ENCODE data around the gene DSP. TPM values are rescaled to one million over a fixed set of nuclear protein-coding genes. Genes with fewer than 3 reads are reported as not detected.

Gene DSP
- total RNA-seq, 1 experiment from 2014 or later, result 20.1 TPM

DNA sequence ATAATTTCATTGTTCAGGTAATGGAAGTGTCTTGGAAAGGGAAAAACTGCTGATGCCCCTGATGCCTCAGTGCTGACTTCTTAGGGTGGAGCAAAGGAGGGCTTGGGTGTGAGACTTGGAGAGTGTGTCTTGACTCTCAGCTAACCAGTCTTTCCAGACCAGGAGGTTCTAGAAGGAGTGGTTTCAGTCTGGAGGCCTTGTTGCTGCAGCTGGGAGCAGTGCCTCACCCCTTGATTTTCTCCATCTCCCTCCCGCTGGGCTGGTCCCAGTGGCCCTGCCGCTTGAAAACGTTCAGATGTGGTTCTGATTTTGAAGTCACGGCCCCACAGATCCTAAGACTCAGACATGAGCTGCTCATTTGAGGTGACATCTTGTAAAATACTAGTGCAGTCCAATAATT is 5.4 kb downstream of the DSP start:
- ChIA-PET CTCF (no interaction called here), POLR2A (interaction anchor here (0.6 kb wide), 1 partner anchor 56 kb away, joined by 4 read pairs; no protein-coding TSS in a partner anchor)
- Histone ChIP-seq H3K4me1 (ENCODE audit: control insufficient read depth, insufficient read depth, low read length) (peaks cover 4% of the 10 kb centered on the region), H3K4me3 (ENCODE audit: low read depth in 2 of 2, low read length in 2 of 2) (no peak overlapping the region), H3K9me3 (ENCODE audit: control insufficient read depth, insufficient read depth, low read depth, low read length) (no peaks in the 10 kb centered on the region), H3K36me3 (ENCODE audit: control insufficient read depth, insufficient read depth, low read length) (peaks cover 2% of the 10 kb centered on the region; the same call in 1 of the 2 replicates), H3K27me3 (ENCODE audit: control insufficient read depth, insufficient read depth, low read length) (peaks cover 16% of the 10 kb centered on the region), H3K27ac (ENCODE audit: low read length) (no peak overlapping the region)
- in situ Hi-C loops (cut with HindIII; ENCODE audit: low pct_unique_long_range_greater_than_20kb, low sequenced_read_pairs), result no loop called here
- BruUV-seq (replicated peaks), result no TSS peak
- ATAC-seq, result no peak
- DNase-seq (ENCODE audit: low read depth, low spot score), result no peak
- intact Hi-C loops (cut with micrococcal nuclease; ENCODE audit: unreplicated experiment), result no loop called here
- no peak for TF ChIP-seq TCF7L2 (IDR thresholded peaks at IDR 0.05; ENCODE audit: low read depth, low read length)
- TF ChIP-seq POLR2AphosphoS5 (IDR thresholded peaks at IDR 0.05; ENCODE audit: low read depth, low read length), result no peak

DNA sequence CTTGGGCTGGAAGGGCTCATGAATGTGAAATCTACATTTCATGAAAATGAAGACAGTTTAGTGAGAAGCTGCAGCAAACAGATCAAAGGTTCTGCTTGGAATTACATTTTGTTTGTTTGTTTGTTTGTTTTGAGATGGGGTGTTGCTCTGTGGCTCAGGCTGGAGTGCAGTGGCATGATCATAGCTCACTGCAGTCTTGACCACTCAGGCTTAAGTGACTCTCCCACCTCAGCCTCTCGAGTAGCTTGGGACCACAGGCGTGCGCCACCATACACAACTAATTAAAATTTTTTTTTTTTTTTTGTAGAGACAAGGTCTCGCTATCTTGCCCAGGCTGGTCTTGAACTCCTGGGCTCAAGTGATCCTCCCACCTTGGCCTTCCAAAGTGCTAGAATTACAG is 5.8 kb downstream of the DSP start:
- Histone ChIP-seq H3K4me3 (ENCODE audit: low read depth in 2 of 2, low read length in 2 of 2) (no peak overlapping the region), H3K27ac (ENCODE audit: low read length) (no peak overlapping the region), H3K9me3 (ENCODE audit: control insufficient read depth, insufficient read depth, low read depth, low read length) (no peaks in the 10 kb centered on the region), H3K4me1 (ENCODE audit: control insufficient read depth, insufficient read depth, low read length) (peaks cover 4% of the 10 kb centered on the region), H3K36me3 (ENCODE audit: control insufficient read depth, insufficient read depth, low read length) (peaks cover 2% of the 10 kb centered on the region; the same call in 1 of the 2 replicates), H3K27me3 (ENCODE audit: control insufficient read depth, insufficient read depth, low read length) (peaks cover 16% of the 10 kb centered on the region)
- intact Hi-C loops (cut with micrococcal nuclease; ENCODE audit: unreplicated experiment) (no loop called here), in situ Hi-C loops (cut with HindIII; ENCODE audit: low pct_unique_long_range_greater_than_20kb, low sequenced_read_pairs) (no loop called here)
- ATAC-seq (no peak), DNase-seq (ENCODE audit: low read depth, low spot score) (no peak)
- TF ChIP-seq, protein P1, sequence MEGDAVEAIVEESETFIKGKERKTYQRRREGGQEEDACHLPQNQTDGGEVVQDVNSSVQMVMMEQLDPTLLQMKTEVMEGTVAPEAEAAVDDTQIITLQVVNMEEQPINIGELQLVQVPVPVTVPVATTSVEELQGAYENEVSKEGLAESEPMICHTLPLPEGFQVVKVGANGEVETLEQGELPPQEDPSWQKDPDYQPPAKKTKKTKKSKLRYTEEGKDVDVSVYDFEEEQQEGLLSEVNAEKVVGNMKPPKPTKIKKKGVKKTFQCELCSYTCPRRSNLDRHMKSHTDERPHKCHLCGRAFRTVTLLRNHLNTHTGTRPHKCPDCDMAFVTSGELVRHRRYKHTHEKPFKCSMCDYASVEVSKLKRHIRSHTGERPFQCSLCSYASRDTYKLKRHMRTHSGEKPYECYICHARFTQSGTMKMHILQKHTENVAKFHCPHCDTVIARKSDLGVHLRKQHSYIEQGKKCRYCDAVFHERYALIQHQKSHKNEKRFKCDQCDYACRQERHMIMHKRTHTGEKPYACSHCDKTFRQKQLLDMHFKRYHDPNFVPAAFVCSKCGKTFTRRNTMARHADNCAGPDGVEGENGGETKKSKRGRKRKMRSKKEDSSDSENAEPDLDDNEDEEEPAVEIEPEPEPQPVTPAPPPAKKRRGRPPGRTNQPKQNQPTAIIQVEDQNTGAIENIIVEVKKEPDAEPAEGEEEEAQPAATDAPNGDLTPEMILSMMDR (IDR thresholded peaks at IDR 0.05), result no peak
- TF ChIP-seq TCF7L2 (IDR thresholded peaks at IDR 0.05; ENCODE audit: low read depth, low read length) (no peak), POLR2AphosphoS5 (IDR thresholded peaks at IDR 0.05; ENCODE audit: low read depth, low read length) (no peak), SIN3A (IDR thresholded peaks at IDR 0.05; ENCODE audit: borderline replicate concordance, insufficient read depth, low read depth, low read length) (no peak)
- TF ChIP-seq, protein P2, sequence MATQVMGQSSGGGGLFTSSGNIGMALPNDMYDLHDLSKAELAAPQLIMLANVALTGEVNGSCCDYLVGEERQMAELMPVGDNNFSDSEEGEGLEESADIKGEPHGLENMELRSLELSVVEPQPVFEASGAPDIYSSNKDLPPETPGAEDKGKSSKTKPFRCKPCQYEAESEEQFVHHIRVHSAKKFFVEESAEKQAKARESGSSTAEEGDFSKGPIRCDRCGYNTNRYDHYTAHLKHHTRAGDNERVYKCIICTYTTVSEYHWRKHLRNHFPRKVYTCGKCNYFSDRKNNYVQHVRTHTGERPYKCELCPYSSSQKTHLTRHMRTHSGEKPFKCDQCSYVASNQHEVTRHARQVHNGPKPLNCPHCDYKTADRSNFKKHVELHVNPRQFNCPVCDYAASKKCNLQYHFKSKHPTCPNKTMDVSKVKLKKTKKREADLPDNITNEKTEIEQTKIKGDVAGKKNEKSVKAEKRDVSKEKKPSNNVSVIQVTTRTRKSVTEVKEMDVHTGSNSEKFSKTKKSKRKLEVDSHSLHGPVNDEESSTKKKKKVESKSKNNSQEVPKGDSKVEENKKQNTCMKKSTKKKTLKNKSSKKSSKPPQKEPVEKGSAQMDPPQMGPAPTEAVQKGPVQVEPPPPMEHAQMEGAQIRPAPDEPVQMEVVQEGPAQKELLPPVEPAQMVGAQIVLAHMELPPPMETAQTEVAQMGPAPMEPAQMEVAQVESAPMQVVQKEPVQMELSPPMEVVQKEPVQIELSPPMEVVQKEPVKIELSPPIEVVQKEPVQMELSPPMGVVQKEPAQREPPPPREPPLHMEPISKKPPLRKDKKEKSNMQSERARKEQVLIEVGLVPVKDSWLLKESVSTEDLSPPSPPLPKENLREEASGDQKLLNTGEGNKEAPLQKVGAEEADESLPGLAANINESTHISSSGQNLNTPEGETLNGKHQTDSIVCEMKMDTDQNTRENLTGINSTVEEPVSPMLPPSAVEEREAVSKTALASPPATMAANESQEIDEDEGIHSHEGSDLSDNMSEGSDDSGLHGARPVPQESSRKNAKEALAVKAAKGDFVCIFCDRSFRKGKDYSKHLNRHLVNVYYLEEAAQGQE (IDR thresholded peaks at IDR 0.05; ENCODE audit: insufficient read depth in 1 of 2, low read depth in 2 of 2, low read length in 1 of 2), result no peak
- ChIA-PET POLR2A (interaction anchor here (0.6 kb wide), 1 partner anchor 57 kb away, joined by 4 read pairs; no protein-coding TSS in a partner anchor), CTCF (no interaction called here)
- BruUV-seq (replicated peaks), result no TSS peak

DNA sequence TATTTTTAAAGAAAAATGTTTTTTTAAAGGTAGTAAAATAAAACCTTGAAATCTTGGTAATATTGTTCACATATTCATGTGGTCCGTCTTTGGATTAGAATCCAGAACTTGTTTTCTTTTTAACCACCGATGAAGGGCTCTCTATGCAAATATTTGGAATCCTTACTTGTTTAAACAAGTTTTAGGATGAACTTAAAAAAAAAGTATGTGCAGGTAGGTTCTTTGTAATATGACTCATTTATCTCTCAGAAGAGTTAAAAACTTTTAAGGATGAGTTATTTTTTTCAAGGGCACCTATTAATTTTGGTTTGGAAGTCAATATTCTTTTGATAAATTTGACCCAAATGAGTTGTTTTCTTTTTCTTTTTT is 8.9 kb downstream of the DSP start:
- Histone ChIP-seq H3K4me1 (ENCODE audit: control insufficient read depth, insufficient read depth, low read length) (peaks cover 4% of the 10 kb centered on the region), H3K27me3 (ENCODE audit: control insufficient read depth, insufficient read depth, low read length) (peaks cover under 1% of the 10 kb centered on the region; the same call in 1 of the 2 replicates), H3K27ac (ENCODE audit: low read length) (no peak overlapping the region), H3K36me3 (ENCODE audit: control insufficient read depth, insufficient read depth, low read length) (no peaks in the 10 kb centered on the region), H3K4me3 (ENCODE audit: low read depth in 2 of 2, low read length in 2 of 2) (no peak overlapping the region), H3K9me3 (ENCODE audit: control insufficient read depth, insufficient read depth, low read depth, low read length) (no peaks in the 10 kb centered on the region)
- CTCF ChIA-PET, result no interaction called here
- no TSS peak for BruUV-seq (replicated peaks)
- in situ Hi-C loops (cut with HindIII; ENCODE audit: low pct_unique_long_range_greater_than_20kb, low sequenced_read_pairs), result no loop called here
- TF ChIP-seq, protein P1 (IDR thresholded peaks at IDR 0.05), result no peak
- TF ChIP-seq POLR2AphosphoS5 (IDR thresholded peaks at IDR 0.05; ENCODE audit: low read depth, low read length) (no peak), TCF7L2 (IDR thresholded peaks at IDR 0.05; ENCODE audit: low read depth, low read length) (no peak), SIN3A (IDR thresholded peaks at IDR 0.05; ENCODE audit: borderline replicate concordance, insufficient read depth, low read depth, low read length) (no peak)
- TF ChIP-seq, protein P2 (IDR thresholded peaks at IDR 0.05; ENCODE audit: insufficient read depth in 1 of 2, low read depth in 2 of 2, low read length in 1 of 2), result no peak
- DNase-seq (ENCODE audit: low read depth, low spot score) (no peak), ATAC-seq (no peak)
- intact Hi-C loops (cut with micrococcal nuclease; ENCODE audit: unreplicated experiment), result no loop called here
- POLR2A ChIA-PET, result no interaction called here

All from Panc1 (cell line).